ENCODE results near the gene GALNTL6. TPM values are rescaled to one million over a fixed set of nuclear protein-coding genes. Genes with fewer than 3 reads are reported as not detected.

GALNTL6 gene
- total and polyA plus RNA-seq, 8 donors, result 0.13 to 0.41 (median 0.21) TPM; not detected in 4

DNA sequence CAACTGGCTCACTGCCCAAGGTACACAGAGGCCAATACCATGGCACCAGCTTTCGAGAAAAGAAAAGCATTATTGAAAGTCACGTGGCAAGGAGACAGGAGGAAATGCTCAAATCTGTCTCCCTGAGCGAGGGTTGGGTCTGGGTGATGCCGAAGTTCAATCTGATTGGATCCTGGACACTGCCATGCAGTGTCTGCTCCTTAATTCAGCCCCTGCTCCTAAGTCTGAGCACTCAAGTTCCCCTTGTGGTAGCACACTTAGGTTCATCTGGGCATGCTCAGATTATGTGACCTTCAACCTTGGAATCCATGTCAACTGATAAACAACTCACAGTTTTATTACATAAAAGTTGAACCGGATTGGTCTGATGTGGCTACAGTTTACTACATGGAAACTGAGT lies 842.9 kb downstream of the GALNTL6 start:
- no peak overlapping the region for H3K4me3 ChIP-seq
- H3K36me3 ChIP-seq, result no peaks in the 10 kb centered on the region
- TF ChIP-seq, protein P1, sequence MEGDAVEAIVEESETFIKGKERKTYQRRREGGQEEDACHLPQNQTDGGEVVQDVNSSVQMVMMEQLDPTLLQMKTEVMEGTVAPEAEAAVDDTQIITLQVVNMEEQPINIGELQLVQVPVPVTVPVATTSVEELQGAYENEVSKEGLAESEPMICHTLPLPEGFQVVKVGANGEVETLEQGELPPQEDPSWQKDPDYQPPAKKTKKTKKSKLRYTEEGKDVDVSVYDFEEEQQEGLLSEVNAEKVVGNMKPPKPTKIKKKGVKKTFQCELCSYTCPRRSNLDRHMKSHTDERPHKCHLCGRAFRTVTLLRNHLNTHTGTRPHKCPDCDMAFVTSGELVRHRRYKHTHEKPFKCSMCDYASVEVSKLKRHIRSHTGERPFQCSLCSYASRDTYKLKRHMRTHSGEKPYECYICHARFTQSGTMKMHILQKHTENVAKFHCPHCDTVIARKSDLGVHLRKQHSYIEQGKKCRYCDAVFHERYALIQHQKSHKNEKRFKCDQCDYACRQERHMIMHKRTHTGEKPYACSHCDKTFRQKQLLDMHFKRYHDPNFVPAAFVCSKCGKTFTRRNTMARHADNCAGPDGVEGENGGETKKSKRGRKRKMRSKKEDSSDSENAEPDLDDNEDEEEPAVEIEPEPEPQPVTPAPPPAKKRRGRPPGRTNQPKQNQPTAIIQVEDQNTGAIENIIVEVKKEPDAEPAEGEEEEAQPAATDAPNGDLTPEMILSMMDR (IDR thresholded peaks at IDR 0.05), result no peak
- H3K27me3 ChIP-seq, result no peaks in the 10 kb centered on the region
- H3K27ac ChIP-seq, result no peak overlapping the region
- ATAC-seq (no peak), FAIRE-seq (no peak), DNase-seq (no peak)
- H3K9me3 ChIP-seq, result no peaks in the 10 kb centered on the region
- intact Hi-C loops (cut with DNase I), result no loop called here
- WGBS, 2 donors, result 61 to 70% methylated on average over 5 of the region's 5 CpGs
- no peaks in the 10 kb centered on the region for H3K4me1 ChIP-seq

DNA sequence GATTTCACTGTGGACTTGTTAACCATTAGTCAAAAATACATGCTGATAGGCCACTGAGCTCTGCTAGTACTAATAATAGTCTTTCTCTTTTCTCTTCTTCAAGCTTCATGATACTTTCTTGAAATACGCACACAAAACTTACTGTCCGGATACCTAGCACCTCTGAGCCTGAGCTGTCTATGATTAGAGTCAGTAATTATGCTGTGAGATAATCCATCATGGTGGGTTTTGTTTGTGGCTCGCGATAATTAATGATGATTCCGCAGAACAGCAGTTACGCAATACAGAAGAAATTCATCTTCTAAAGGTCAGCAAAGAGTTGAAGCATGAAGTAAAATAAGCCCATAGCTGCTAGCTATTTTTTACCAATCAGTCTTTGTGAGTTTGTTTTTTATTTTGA lies 843.9 kb downstream of the GALNTL6 start:
- intact Hi-C loops (cut with DNase I), result no loop called here
- TF ChIP-seq, protein P1 (IDR thresholded peaks at IDR 0.05), result no peak
- DNase-seq (no peak), FAIRE-seq (no peak), ATAC-seq (peak in 2 of 4 donors; percentile 31 to 38)
- Histone ChIP-seq H3K9me3 (no peaks in the 10 kb centered on the region), H3K27me3 (no peaks in the 10 kb centered on the region), H3K4me1 (no peaks in the 10 kb centered on the region), H3K27ac (no peak overlapping the region), H3K36me3 (no peaks in the 10 kb centered on the region), H3K4me3 (no peak overlapping the region)
- 24 to 30% methylated on average over 6 of the region's 6 CpGs for WGBS, 2 donors

DNA sequence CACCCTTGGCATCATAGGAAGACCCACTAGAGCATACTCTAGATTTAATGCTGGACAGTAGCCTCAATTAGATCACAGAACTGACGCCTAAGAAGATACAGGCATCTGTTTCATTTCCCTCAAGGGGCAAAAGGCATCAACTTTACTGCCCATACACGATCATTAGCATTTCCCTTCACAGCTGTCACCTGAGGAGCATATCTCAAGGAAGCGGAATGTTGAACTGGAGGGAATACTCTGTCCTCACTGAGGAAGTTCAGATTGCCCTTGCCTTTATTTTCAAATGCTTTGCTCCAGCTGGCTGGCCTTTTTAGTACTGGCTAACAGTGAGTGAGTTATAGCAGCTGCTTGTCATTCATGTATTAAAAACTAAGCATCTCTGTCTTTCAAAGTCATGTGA lies 847.0 kb downstream of the GALNTL6 start:
- Histone ChIP-seq H3K27me3 (no peaks in the 10 kb centered on the region), H3K9me3 (no peaks in the 10 kb centered on the region), H3K27ac (no peak overlapping the region), H3K4me3 (no peak overlapping the region), H3K36me3 (no peaks in the 10 kb centered on the region), H3K4me1 (no peaks in the 10 kb centered on the region)
- TF ChIP-seq, protein P1 (IDR thresholded peaks at IDR 0.05), result no peak
- DNase-seq, result no peak
- intact Hi-C loops (cut with DNase I), result no loop called here
- no peak for FAIRE-seq
- ATAC-seq, result no peak
- WGBS, 2 donors, result 53 to 69% methylated on average over 3 of the region's 3 CpGs

DNA sequence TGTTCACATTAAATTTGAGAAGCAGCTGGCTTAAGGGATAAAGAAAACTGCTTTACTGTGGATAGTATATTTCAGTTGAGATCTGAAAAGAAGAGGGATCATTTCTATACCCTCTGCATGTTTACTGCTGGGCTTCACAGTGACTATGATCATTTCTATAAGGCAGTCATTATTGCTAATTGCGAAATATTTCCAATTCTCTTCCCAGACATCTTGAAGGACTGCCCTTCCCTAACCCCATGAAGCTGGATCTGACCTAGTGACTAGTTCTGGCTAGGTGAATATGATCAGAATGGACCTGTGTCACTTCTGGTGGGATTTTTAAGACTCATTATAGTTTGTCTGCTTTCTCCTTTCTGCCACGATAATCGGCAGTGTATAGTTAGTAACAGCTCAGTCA lies 848.9 kb downstream of the GALNTL6 start:
- intact Hi-C loops (cut with DNase I), result no loop called here
- no peaks in the 10 kb centered on the region for H3K4me1 ChIP-seq
- ATAC-seq (no peak), FAIRE-seq (no peak), DNase-seq (no peak)
- no peaks in the 10 kb centered on the region for H3K36me3 ChIP-seq
- H3K27me3 ChIP-seq, result no peaks in the 10 kb centered on the region
- TF ChIP-seq, protein P1 (IDR thresholded peaks at IDR 0.05), result no peak
- 85 to 93% methylated on average over 3 of the region's 3 CpGs for WGBS, 2 donors
- H3K27ac ChIP-seq, result no peak overlapping the region
- H3K9me3 ChIP-seq, result no peaks in the 10 kb centered on the region
- H3K4me3 ChIP-seq, result no peak overlapping the region

DNA sequence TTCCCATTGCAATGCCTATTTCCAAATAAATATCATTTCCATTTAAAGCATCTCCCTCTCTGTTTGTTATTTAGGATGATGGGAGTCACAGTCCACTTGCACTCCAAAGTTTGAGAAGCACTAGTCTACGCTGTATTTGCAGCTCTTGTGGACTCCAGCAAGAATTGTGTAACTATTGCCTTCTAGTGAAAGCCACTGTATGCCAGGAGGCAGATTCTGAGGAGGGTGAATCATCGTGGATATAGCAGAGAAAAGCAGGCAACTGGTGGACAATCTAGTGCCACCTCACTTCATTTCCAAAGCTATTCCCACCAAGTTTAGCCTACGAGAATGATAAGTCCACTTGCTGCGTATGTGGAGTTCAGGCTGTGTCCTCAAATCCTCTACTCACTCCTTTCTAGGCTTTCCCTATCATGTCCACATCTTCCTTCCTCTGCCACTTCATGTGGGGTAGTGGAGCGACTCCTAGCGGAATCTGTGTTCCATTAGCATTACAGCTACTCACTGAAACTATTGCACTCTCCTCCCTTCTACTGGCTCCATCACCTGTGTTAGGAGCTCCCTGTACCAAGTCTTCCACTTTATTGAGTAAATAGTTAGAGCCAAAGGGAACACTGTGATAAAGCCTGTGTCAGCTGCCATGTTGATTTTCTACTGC lies 853.6 kb downstream of the GALNTL6 start:
- intact Hi-C loops (cut with DNase I), result no loop called here
- H3K9me3 ChIP-seq, result no peaks in the 10 kb centered on the region
- H3K4me3 ChIP-seq, result no peak overlapping the region
- no peaks in the 10 kb centered on the region for H3K27me3 ChIP-seq
- WGBS, 2 donors, result 68 to 77% methylated on average over 6 of the region's 6 CpGs
- FAIRE-seq, result no peak
- DNase-seq, result no peak
- H3K4me1 ChIP-seq, result no peaks in the 10 kb centered on the region
- peak in 1 of 4 donors; percentile 14 for ATAC-seq
- no peaks in the 10 kb centered on the region for H3K36me3 ChIP-seq
- H3K27ac ChIP-seq, result no peak overlapping the region
- TF ChIP-seq, protein P1 (IDR thresholded peaks at IDR 0.05), result no peak

Measured in pancreas (tissue), 10 donors.